EL (cell line): ENCODE results near the gene CPEB3.
"Not testable (repeated sequence)": the region's sequence is repeated elsewhere in the genome, so short reads cannot be mapped to it uniquely, and the experiment has no call there.

ENCODE experiments used
- DNase-seq: peaks from one replicate; pipeline ENCODE4 v3.0.0-alpha.2; 2016

Gene CPEB3

GRCh38 chr10:92290837-92291615 is at the start of gene CPEB3, which contains the start of gene MARCHF5:
Gene CPEB3, minus strand, starts transcription at chr10:92291078. Its CDS starts 50,728 bp downstream, at chr10:92240350.
Gene MARCHF5, plus strand, starts transcription at chr10:92291167. Its CDS starts 328 bp downstream, at chr10:92291495.
- DNase-seq: peak; percentile 96

GRCh38 chr10:92329927-92330326 is 39.0 kb upstream of the CPEB3 start:
- not testable (repeated sequence) for DNase-seq

GRCh38 chr10:92328993-92329392 is 38.1 kb upstream of the CPEB3 start:
- DNase-seq: no peak

DNA sequence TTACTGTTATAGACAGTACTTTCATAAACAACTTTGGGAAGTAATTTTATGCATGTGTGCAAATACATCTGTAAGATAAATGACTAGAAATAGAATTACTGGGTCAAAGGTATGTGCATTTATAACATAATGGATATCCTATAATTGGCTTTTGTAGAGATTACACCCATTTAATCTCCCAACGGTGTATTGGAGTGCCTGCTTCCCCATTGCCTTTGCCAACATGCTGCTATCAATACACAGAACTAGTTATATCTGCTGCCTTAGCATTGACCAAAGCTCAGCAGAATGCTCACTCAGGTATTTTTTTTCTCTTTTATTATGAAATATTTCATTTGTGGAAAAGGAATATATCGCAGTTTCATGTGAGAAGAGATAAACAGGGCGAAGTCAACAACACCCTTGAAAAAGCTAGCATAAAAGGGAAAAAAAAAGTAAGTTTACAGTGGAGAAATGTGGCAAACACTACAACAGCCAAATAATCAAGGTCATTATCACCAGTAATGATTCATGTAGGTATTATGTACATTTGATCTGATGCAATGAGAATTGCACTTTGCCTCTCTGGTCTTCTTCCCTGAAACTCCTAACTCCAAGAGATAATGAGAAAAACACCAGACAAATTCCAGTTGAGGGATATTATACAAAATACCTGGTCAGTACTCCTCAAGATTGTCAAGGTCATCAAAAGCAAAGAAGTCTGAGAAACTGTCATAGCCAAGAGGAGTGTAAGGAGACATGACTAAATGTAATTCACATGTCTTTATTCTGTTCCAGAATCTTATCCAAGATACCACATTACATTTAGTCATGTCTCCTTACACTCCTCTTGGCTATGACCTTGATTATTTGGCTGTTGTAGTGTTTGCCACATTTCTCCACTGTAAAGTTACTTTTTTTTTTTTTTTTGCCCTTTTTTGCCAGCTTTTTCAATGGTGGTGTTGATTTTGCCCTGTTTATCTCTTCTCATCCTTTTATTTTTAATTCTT is 36.9 kb upstream of the CPEB3 start:
- DNase-seq: no peak

DNA sequence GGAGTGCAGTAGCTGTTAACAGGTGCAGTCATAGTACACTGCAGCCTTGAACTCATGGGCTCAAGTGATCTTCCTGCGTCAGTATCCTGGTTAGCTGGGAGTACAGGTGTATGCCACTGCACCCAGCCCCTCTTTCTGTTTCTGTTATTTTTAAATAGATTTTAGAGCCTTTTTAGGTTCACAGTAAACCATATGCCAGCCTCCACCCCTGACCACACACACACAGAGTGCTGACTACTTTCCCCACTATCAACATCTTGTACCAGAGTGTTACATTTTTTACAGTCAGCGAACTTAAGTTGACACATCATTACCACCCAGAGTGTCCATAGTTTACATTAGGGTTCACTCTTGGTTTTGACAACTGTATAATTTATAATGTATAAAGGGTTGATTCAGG is 32.2 kb upstream of the CPEB3 start:
- DNase-seq: no peak

GRCh38 chr10:92316610-92317009 is 25.7 kb upstream of the CPEB3 start:
- DNase-seq: no peak

GRCh38 chr10:92313750-92314149 is 22.9 kb upstream of the CPEB3 start:
- no peak for DNase-seq

DNA sequence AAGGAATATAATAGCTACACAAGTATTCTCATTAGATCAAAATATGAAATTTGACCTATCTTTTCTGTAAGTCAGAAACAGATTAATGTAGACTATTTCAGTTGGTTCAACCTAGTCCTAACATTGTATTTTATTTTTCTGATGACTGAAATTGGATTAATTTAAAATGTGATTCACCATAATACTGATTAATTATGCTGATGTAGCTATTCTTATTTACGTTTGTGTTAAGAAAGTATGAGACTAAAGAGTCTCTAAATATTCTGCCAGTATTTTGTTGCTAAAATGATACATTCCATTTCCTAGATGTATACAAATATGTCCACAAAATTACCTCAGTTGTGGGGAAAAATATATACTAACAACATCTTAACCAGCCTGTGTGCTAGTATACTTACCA is 18.4 kb upstream of the CPEB3 start:
- DNase-seq: no peak

GRCh38 chr10:92305133-92306072 is 14.5 kb upstream of the CPEB3 start:
- DNase-seq: no peak

DNA sequence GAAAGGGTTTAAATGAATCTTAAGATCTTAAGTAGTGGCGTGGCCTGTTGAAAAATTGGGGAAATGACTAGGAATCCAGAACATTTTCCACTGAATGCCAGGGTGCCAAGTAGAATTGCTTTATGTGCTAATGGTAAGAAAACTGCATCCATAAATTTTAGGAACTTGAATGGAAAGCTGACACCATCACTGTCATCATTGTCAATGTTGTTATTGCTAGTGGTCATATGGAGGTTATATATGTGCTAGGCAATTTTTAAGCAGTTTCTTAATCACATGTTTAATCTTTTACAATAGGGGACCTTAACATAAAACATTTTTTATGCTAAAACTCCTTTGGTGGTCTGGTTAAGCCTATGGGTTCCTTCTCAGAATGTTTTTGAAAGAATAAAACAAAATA is 13.2 kb upstream of the CPEB3 start:
- DNase-seq: no peak

GRCh38 chr10:92303096-92303495 is 12.2 kb upstream of the CPEB3 start:
- no peak for DNase-seq

- DNase-seq: no peak
Measured at GRCh38 chr10:92298487-92298886, 7.6 kb upstream of the CPEB3 start.

DNA sequence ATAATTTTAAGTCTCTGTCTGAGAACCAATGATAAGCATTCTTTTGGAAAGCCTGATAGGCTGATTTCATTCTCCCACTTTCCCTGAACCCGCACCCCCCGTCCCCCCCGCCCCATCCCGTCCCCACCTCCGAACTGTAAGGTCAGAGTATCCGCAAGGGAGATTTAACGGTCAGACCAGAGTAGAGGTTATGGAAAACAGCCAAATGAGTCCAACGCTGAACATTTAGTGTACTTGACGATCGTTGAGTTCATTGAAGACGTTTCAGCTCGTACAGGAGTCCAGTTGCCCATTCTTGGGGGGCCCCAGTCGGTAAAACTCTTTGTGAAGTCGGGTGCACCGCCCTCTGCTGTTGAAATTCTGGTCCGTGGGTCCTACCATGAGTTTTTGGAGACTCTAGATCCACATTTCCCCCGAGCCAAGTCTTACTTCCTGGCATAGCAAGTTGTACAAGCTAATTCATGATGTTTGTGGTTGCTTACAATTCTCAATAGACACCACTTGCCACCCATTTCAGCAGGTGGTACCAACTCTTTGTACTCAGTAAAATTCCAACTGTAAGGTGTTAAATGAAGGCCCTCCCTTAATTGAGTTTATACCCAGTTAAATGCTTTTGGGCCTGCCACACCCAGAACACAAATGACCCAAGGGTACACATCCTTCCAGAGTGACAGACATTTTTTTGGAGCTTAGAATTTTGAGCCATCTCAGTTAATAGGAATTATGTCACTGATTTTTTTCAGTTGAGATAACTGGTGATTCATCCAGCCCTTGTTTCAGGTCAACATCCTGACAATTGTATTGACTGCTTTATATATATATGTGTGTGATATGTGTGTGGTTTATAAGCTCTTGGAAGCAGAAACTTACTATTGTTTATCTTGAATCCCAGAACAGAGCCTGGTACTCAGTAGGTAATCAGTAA is 1.3 kb upstream of the CPEB3 start:
- peak; percentile 69 for DNase-seq

GRCh38 chr10:92291616-92291865 is 663 bp upstream of the CPEB3 start:
- DNase-seq: peak; percentile 20

DNA sequence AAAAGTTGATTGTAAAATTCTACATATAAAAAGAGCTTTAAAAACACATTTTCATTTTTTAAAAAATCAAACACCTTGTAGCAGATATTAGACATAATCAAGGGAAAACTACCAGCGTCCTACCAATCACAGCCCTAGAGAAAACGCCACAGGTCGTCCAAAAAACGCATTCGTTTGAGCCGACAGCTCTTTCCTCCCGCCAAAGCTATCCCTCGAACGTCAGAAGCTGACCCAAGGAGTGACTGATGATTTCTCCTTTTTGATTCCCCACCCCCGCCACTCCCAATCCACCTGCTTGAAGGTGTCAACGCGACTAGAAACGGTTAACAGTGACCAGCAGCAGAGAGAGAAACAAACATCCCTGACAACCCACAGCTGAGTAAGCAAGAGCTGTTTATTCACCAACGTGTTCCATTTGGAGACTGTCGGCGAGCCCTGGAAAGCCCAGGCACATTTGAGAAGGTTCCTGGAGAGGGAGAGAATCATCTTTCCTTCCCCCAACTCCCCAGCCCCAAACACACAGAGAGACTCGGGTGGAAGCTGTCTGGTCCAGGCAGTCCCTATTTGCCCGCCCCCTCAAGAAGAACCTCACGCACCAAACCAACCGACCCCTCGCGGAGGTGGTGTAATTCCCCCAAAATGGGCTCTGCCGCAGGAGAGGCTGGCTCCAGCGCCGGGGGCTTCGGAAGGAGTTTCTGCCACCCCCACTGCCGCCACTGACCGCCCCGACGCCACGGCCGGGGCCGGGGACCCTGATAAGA is 622 bp downstream of the CPEB3 start:
- peak; percentile 58 for DNase-seq

DNA sequence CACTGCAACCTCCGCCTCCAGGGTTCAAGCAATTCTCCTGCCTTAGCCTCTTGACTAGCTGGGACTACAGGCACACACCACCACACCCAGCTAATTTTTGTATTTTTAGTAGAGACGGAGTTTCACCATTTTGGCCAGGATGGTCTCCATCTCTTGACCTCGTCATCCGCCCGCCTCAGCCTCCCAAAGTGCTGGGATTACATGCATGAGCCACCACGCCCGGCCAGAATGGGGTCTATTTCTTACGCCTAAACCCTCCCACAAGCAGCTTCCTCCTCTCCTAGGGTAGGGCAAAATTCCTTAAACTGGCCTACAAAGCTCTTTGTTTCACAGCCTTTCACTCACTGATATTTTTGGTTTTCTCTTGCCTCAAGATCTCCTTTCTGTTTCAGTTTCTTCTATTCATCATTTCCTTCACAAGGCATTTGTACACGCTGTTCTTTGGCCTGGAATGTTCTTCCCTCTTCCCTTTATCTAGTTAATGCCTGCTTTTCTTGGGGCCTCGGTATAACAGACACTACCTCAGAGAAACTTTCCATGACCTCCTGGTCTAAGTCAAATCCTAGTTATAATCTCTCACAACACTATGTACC is 6.7 kb downstream of the CPEB3 start:
- DNase-seq: no peak

GRCh38 chr10:92278996-92279696 is 11.7 kb downstream of the CPEB3 start:
- no peak for DNase-seq

GRCh38 chr10:92274071-92274470 is 16.8 kb downstream of the CPEB3 start:
- DNase-seq: no peak

DNA sequence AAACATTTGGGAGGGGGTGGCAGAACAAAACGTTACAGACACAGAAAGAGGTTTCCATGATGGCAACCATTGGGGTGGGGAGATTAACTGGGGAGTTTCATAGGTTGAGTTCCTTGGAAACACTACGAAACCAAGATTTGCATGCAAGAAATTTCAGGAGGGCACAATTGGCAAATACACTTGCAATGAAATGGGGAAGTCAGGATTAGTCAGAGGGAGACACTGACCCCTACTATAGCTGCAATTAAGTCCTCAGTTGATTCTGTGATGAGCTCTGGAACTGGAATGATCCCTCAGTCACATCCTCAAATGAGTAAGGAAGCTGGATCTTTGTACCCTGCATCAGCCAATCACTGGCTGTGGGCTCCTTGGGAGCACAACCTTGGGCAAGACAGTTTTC is 22.1 kb downstream of the CPEB3 start:
- peak; percentile 2 for DNase-seq

- no peak for DNase-seq
Measured at GRCh38 chr10:92267343-92267742, 23.5 kb downstream of the CPEB3 start.
